HL-60 (cell line): ENCODE measurements around the gene DENND1A.

Experiments
- DNase-seq, 2 experiments: peaks; one replicate each; pipeline ENCODE4 v3.0.0-alpha.2; 2010 to 2020; ENCODE audit warnings: low read depth in 1 of 2, low spot score in 1 of 2
- H3K27ac ChIP-seq: fragments of 250-450 bp; sonication (Bioruptor Pico); replicated peaks from 2 replicates; pipeline ENCODE4 v1.5.1; 2020; ENCODE audit warnings: mild to moderate bottlenecking, moderate library complexity
- H3K27me3 ChIP-seq: fragments of 250-450 bp; sonication (Bioruptor Pico); 2 replicates; pipeline ENCODE4 v1.5.1; 2021; ENCODE audit warnings: mild to moderate bottlenecking, moderate library complexity; ENCODE audit not compliant: insufficient read depth, poor library complexity, severe bottlenecking
- H3K4me3 ChIP-seq: replicated peaks from 2 replicates; pipeline ENCODE4 v1.5.1; 2011; ENCODE audit warnings: mild to moderate bottlenecking, control low read depth, low read length; ENCODE audit not compliant: insufficient read depth
- GABPA ChIP-seq: IDR thresholded peaks from 2 replicates; pipeline ENCODE4 v1.6.1; 2012; ENCODE audit warnings: low read depth
- POLR2AphosphoS5 ChIP-seq: IDR thresholded peaks from 2 replicates; pipeline ENCODE4 v1.6.1; 2012; ENCODE audit warnings: low read depth
- SPI1 ChIP-seq: IDR thresholded peaks from 2 replicates; pipeline ENCODE4 v1.6.1; 2012; ENCODE audit warnings: low read depth, mild to moderate bottlenecking, borderline replicate concordance
- TF ChIP-seq, protein P1 (sequence below): IDR thresholded peaks from one replicate; pipeline ENCODE4 v1.5.1; 2011; ENCODE audit warnings: low read length, control low read depth, inconsistent platforms; ENCODE audit not compliant: insufficient read depth
- TF ChIP-seq, protein P2 (sequence below): IDR thresholded peaks from 2 replicates; pipeline ENCODE4 v1.6.1; 2012; ENCODE audit warnings: low read depth; ENCODE audit not compliant: insufficient replicate concordance

The DENND1A gene

DNA sequence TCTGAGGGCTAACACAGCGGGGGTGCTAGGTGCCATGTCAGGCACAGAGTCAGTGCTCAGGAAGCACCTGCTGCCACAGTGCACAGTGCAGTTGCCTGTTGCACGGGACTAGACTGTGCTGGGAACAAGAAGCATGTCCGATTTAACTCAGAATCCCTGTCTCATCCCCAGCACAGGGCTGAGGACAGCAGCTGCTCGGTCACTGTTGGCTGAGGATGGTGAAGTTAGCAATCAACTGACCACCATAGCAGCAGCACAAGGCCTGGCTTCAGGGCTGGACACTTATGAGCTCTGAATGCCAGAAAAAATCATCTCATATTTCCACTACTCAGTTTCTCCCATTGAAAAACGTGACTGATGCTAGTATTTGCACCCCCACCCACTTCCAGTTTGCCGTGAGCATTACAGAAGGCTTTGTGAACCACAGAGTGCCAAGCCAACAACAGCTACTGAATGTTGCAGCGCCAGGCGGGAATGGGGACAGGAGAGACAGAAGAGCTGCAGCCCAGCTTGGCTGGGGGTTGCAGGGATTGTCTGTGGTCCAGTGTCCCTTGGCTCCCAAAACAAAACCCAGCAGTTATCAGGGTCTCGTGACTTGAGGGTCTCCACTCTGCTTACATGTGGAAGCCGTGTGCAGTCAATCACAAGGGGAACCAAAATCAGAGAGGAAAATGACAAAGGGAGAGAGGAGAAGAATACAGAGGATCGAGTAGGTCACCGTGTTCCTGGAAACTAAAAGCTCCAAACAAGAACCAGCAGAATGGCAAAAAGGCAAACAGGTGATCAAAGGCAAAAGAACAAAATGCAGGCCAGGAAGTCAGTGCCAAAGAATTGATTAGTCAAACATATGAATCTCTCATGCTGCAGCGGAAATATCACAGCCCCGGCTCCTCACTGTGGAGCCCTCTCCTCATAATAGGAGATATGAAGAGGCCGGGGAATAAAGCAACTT lies 418.3 kb downstream of the DENND1A start:
- Histone ChIP-seq H3K27ac (no peak overlapping the region), H3K4me3 (no peak overlapping the region), H3K27me3 (no peaks in the 10 kb centered on the region)
- TF ChIP-seq GABPA (no peak), POLR2AphosphoS5 (no peak), SPI1 (no peak)
- TF ChIP-seq, protein P1, sequence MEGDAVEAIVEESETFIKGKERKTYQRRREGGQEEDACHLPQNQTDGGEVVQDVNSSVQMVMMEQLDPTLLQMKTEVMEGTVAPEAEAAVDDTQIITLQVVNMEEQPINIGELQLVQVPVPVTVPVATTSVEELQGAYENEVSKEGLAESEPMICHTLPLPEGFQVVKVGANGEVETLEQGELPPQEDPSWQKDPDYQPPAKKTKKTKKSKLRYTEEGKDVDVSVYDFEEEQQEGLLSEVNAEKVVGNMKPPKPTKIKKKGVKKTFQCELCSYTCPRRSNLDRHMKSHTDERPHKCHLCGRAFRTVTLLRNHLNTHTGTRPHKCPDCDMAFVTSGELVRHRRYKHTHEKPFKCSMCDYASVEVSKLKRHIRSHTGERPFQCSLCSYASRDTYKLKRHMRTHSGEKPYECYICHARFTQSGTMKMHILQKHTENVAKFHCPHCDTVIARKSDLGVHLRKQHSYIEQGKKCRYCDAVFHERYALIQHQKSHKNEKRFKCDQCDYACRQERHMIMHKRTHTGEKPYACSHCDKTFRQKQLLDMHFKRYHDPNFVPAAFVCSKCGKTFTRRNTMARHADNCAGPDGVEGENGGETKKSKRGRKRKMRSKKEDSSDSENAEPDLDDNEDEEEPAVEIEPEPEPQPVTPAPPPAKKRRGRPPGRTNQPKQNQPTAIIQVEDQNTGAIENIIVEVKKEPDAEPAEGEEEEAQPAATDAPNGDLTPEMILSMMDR, result no peak
- TF ChIP-seq, protein P2, sequence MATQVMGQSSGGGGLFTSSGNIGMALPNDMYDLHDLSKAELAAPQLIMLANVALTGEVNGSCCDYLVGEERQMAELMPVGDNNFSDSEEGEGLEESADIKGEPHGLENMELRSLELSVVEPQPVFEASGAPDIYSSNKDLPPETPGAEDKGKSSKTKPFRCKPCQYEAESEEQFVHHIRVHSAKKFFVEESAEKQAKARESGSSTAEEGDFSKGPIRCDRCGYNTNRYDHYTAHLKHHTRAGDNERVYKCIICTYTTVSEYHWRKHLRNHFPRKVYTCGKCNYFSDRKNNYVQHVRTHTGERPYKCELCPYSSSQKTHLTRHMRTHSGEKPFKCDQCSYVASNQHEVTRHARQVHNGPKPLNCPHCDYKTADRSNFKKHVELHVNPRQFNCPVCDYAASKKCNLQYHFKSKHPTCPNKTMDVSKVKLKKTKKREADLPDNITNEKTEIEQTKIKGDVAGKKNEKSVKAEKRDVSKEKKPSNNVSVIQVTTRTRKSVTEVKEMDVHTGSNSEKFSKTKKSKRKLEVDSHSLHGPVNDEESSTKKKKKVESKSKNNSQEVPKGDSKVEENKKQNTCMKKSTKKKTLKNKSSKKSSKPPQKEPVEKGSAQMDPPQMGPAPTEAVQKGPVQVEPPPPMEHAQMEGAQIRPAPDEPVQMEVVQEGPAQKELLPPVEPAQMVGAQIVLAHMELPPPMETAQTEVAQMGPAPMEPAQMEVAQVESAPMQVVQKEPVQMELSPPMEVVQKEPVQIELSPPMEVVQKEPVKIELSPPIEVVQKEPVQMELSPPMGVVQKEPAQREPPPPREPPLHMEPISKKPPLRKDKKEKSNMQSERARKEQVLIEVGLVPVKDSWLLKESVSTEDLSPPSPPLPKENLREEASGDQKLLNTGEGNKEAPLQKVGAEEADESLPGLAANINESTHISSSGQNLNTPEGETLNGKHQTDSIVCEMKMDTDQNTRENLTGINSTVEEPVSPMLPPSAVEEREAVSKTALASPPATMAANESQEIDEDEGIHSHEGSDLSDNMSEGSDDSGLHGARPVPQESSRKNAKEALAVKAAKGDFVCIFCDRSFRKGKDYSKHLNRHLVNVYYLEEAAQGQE, result no peak
- no peak for DNase-seq

DNA sequence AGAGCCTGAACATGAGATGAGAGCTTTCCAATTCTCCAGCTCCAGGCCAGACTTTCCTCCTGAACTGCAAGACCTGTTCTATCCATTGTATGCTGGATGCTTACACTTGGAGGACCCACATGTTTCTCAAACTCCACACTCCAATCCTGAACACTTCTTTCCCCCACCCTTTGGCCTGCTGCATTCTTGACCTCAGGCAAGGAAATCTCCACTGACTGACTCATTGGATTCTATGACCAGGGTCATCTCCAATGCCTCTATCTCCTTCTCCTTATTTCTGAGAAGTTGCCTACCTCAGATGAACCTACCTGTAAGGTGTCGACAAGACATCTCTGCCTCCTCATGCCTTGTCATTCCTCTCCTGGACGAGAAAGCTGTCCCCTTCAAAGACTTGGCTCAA lies 420.3 kb downstream of the DENND1A start:
- H3K27me3 ChIP-seq, result no peaks in the 10 kb centered on the region
- no peak overlapping the region for H3K27ac ChIP-seq
- H3K4me3 ChIP-seq, result no peak overlapping the region
- no peak for DNase-seq
- TF ChIP-seq GABPA, result no peak
- TF ChIP-seq POLR2AphosphoS5, result no peak
- TF ChIP-seq, protein P2, result no peak

DNA sequence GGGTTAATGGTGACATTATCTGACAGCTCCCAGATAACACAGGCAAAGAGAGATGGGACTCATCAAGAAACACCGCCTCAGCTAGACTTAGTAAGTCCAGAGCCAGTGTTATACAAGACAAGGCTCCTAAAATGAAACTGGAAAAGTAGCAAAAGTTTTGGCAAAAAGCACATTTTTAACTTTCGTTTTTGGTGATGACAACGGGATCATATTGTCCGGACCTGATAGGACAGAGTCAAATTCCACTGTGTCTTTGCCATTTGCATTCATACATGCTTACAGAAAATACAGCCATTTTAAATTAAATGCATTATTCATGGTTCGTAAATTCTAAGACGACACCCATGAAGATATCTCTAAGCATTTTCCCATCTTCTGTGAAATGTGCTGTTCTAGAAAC lies 421.9 kb downstream of the DENND1A start:
- no peak overlapping the region for H3K27ac ChIP-seq
- no peaks in the 10 kb centered on the region for H3K27me3 ChIP-seq
- H3K4me3 ChIP-seq, result no peak overlapping the region
- no peak for DNase-seq
- TF ChIP-seq POLR2AphosphoS5 (no peak), SPI1 (no peak), GABPA (no peak)
- TF ChIP-seq, protein P1, result no peak
- TF ChIP-seq, protein P2, result no peak
